H9 (cell line): ENCODE data around the gene CRACR2A. TPM values are rescaled to one million over a fixed set of nuclear protein-coding genes. Genes with fewer than 3 reads are reported as not detected.

ENCODE experiments used
- DNase-seq: peaks from one replicate; pipeline ENCODE4 v3.0.0-alpha.2; 2017
- H2AFZ ChIP-seq: one replicate; pipeline ENCODE4 v1.6.1; 2013; ENCODE audit warnings: mild to moderate bottlenecking, low read length, control low read depth, moderate library complexity
- H2AK5ac ChIP-seq: 2 replicates; pipeline ENCODE4 v1.6.1; 2013; ENCODE audit warnings: low read length, control low read depth, mixed read lengths; ENCODE audit not compliant: insufficient read length
- H2BK120ac ChIP-seq: one replicate; pipeline ENCODE4 v1.6.1; 2013; ENCODE audit warnings: low read depth, mild to moderate bottlenecking, low read length, control low read depth, inconsistent platforms; ENCODE audit not compliant: poor library complexity, severe bottlenecking
- H2BK12ac ChIP-seq: 2 replicates; pipeline ENCODE4 v1.6.1; 2013; ENCODE audit warnings: low read length, control low read depth, mixed read lengths, low read depth; ENCODE audit not compliant: insufficient read length
- H2BK15ac ChIP-seq: 2 replicates; pipeline ENCODE4 v1.6.1; 2013; ENCODE audit warnings: low read depth, low read length, control low read depth
- H2BK20ac ChIP-seq: one replicate; pipeline ENCODE4 v1.6.1; 2013; ENCODE audit warnings: low read depth, mild to moderate bottlenecking, low read length, control low read depth, inconsistent platforms; ENCODE audit not compliant: poor library complexity, severe bottlenecking
- H2BK5ac ChIP-seq: 2 replicates; pipeline ENCODE4 v1.6.1; 2013; ENCODE audit warnings: low read length, control low read depth, mixed read lengths; ENCODE audit not compliant: insufficient read length
- H3K14ac ChIP-seq: 2 replicates; pipeline ENCODE4 v1.6.1; 2013; ENCODE audit warnings: low read length, control low read depth; ENCODE audit not compliant: insufficient read depth
- H3K18ac ChIP-seq: 2 replicates; pipeline ENCODE4 v1.6.1; 2013; ENCODE audit warnings: low read depth, mild to moderate bottlenecking, mixed read lengths, low read length, control low read depth; ENCODE audit not compliant: insufficient read length
- H3K23ac ChIP-seq: 2 replicates; pipeline ENCODE4 v1.6.1; 2013; ENCODE audit warnings: low read length, control low read depth, mixed read lengths, low read depth; ENCODE audit not compliant: insufficient read length
- H3K23me2 ChIP-seq: 2 replicates; pipeline ENCODE4 v1.6.1; 2013; ENCODE audit warnings: low read depth, mild to moderate bottlenecking, mixed read lengths, low read length, control low read depth; ENCODE audit not compliant: insufficient read length, poor library complexity, severe bottlenecking
- H3K27ac ChIP-seq: 2 replicates; pipeline ENCODE4 v1.5.1; 2013; ENCODE audit warnings: low read length, control low read depth, mixed read lengths, low read depth; ENCODE audit not compliant: insufficient read length
- H3K27me3 ChIP-seq: 2 replicates; pipeline ENCODE4 v1.6.1; 2013; ENCODE audit warnings: low read length, control low read depth, inconsistent platforms; ENCODE audit not compliant: insufficient read depth
- H3K4ac ChIP-seq: 2 replicates; pipeline ENCODE4 v1.6.1; 2013; ENCODE audit warnings: low read depth, mild to moderate bottlenecking, control low read depth, inconsistent platforms, low read length, moderate library complexity
- H3K4me1 ChIP-seq: 2 replicates; pipeline ENCODE4 v1.6.1; 2013; ENCODE audit warnings: low read length, control low read depth, inconsistent platforms; ENCODE audit not compliant: insufficient read depth
- H3K4me2 ChIP-seq: 2 replicates; pipeline ENCODE4 v1.6.1; 2013; ENCODE audit warnings: low read length, control low read depth, mixed read lengths; ENCODE audit not compliant: insufficient read length, insufficient read depth
- H3K56ac ChIP-seq: 2 replicates; pipeline ENCODE4 v1.6.1; 2013; ENCODE audit warnings: low read depth, mild to moderate bottlenecking, mixed read lengths, low read length, control low read depth; ENCODE audit not compliant: insufficient read length
- H3K79me1 ChIP-seq: 2 replicates; pipeline ENCODE4 v1.6.1; 2013; ENCODE audit warnings: low read depth, mild to moderate bottlenecking, moderate library complexity, low read length, control low read depth, inconsistent platforms; ENCODE audit not compliant: insufficient read depth, poor library complexity, severe bottlenecking
- H3K79me2 ChIP-seq: 2 replicates; pipeline ENCODE4 v1.6.1; 2013; ENCODE audit warnings: low read length, control low read depth, inconsistent platforms; ENCODE audit not compliant: insufficient read depth
- H3K9ac ChIP-seq: 2 replicates; pipeline ENCODE4 v1.6.1; 2013; ENCODE audit warnings: low read length, control low read depth, mixed read lengths; ENCODE audit not compliant: insufficient read length; ENCODE audit errors: extremely low read depth
- H3K9me3 ChIP-seq: one replicate; pipeline ENCODE4 v1.6.1; 2013; ENCODE audit warnings: low read depth, low read length, inconsistent platforms; ENCODE audit not compliant: control insufficient read depth
- H3T11ph ChIP-seq: one replicate; pipeline ENCODE4 v1.6.1; 2013; ENCODE audit warnings: mild to moderate bottlenecking, low read length, control low read depth, inconsistent platforms
- H4K20me1 ChIP-seq: one replicate; pipeline ENCODE4 v1.6.1; 2013; ENCODE audit not compliant: control insufficient read depth, insufficient read length, insufficient read depth
- H4K5ac ChIP-seq: 2 replicates; pipeline ENCODE4 v1.6.1; 2013; ENCODE audit warnings: low read depth, mild to moderate bottlenecking, mixed read lengths, low read length, control low read depth; ENCODE audit not compliant: insufficient read length
- H4K8ac ChIP-seq: replicated peaks from 2 replicates; pipeline ENCODE4 v1.6.1; 2013; ENCODE audit warnings: low read length, control low read depth, mixed read lengths, low read depth; ENCODE audit not compliant: insufficient read length
- H4K91ac ChIP-seq: 2 replicates; pipeline ENCODE4 v1.6.1; 2013; ENCODE audit warnings: low read depth, mild to moderate bottlenecking, moderate library complexity, mixed read lengths, low read length, control low read depth; ENCODE audit not compliant: insufficient read length
- H3K27ac Mint-ChIP-seq, 3 experiments: 2 replicates in 2 of 3; 3 replicates in 1 of 3; pipeline ENCODE4 v1.8.0; 2020 to 2021; ENCODE audit warnings: mixed read lengths in 3 of 3, mild to moderate bottlenecking in 1 of 3, moderate library complexity in 1 of 3
- H3K27me3 Mint-ChIP-seq: 2 replicates; pipeline ENCODE4 v1.8.0; 2021; ENCODE audit warnings: low read depth, mild to moderate bottlenecking, moderate library complexity, mixed read lengths
- H3K36me3 Mint-ChIP-seq, 3 experiments: 2 replicates in 2 of 3; 3 replicates in 1 of 3; pipeline ENCODE4 v1.8.0; 2020 to 2021; ENCODE audit warnings: low read depth in 3 of 3, mixed read lengths in 3 of 3; ENCODE audit not compliant: insufficient read depth in 1 of 3
- H3K4me1 Mint-ChIP-seq, 2 experiments: 2 replicates each; pipeline ENCODE4 v1.8.0; 2020; ENCODE audit warnings: mixed read lengths in 2 of 2
- H3K4me3 Mint-ChIP-seq, 2 experiments: 2 replicates in 1 of 2; 3 replicates in 1 of 2; pipeline ENCODE4 v1.8.0; 2020 to 2021; ENCODE audit warnings: mild to moderate bottlenecking in 2 of 2, mixed read lengths in 2 of 2, moderate library complexity in 1 of 2
- H3K9me3 Mint-ChIP-seq, 2 experiments: 2 replicates in 1 of 2; 3 replicates in 1 of 2; pipeline ENCODE4 v1.8.0; 2020; ENCODE audit warnings: mild to moderate bottlenecking in 2 of 2, mixed read lengths in 2 of 2, moderate library complexity in 1 of 2
- CTCF ChIP-seq: fragments of 200-600 bp; sonication (generic); conservative IDR thresholded peaks from 3 replicates; pipeline ENCODE4 v1.8.0; 2021; ENCODE audit warnings: antibody characterized with exemption, mild to moderate bottlenecking
- WGBS: extraction: QIAGEN DNeasy Blood & Tissue Kit; methylation state at CpG from one replicate; pipeline ENCODE4 v1.1.7; 2013; ENCODE audit warnings: missing lambda C conversion rate, low lambda C conversion rate, mixed read lengths; ENCODE audit not compliant: insufficient read length; ENCODE audit errors: extremely low coverage; 5-methylcytosine and 5-hydroxymethylcytosine counted together
- total RNA-seq: library from RNA; stranded (reverse); gene quantifications from 2 replicates; pipeline ENCODE4 v1.2.1, GENCODE V29; 2021

Gene CRACR2A
- total RNA-seq, 1 experiment from 2014 or later, result 2.0 TPM

GRCh38 chr12:3647504-3647903 is 105.4 kb downstream of the CRACR2A start:
- no peak for DNase-seq
- Histone ChIP-seq H4K20me1 (no peaks in the 10 kb centered on the region), H3K4me1 (no peaks in the 10 kb centered on the region), H3K27me3 (no peaks in the 10 kb centered on the region), H2BK12ac (no peak overlapping the region), H3K9ac (no peak overlapping the region), H3K79me2 (no peaks in the 10 kb centered on the region), H3K56ac (no peak overlapping the region), H3K27ac (no peak overlapping the region), H2AFZ (no peak overlapping the region), H2BK120ac (no peak overlapping the region), H3K23ac (no peak overlapping the region), H4K8ac (no peak overlapping the region), H3K18ac (no peak overlapping the region), H4K91ac (no peak overlapping the region), H2BK20ac (no peak overlapping the region), H2BK15ac (no peak overlapping the region), H3T11ph (no peak overlapping the region), H3K9me3 (no peaks in the 10 kb centered on the region), H2BK5ac (no peak overlapping the region), H3K14ac (no peak overlapping the region), H3K4me2 (no peak overlapping the region), H3K4ac (no peak overlapping the region), H3K23me2 (no peaks in the 10 kb centered on the region), H3K79me1 (no peaks in the 10 kb centered on the region), H4K5ac (no peak overlapping the region), H2AK5ac (no peak overlapping the region)
- no peaks in the 10 kb centered on the region for H3K9me3 Mint-ChIP-seq
- TF ChIP-seq CTCF, result no peak
- WGBS, result no CpG with 5 or more reads among the region's 5 CpGs
- H3K4me3 Mint-ChIP-seq, result no peak overlapping the region
- H3K27me3 Mint-ChIP-seq, result peaks cover 1% of the 10 kb centered on the region; the same call in 1 of the 2 replicates
- H3K27ac Mint-ChIP-seq, result no peak overlapping the region
- H3K36me3 Mint-ChIP-seq, result no peaks in the 10 kb centered on the region; a peak in 1 of 7 replicates
- peaks cover 15 to 19% of the 10 kb centered on the region in 2 experiments for H3K4me1 Mint-ChIP-seq
